Small intestine (tissue), 7 donors: ENCODE results near the gene CYFIP1. TPM values are rescaled to one million over a fixed set of nuclear protein-coding genes. Genes with fewer than 3 reads are reported as not detected.
"Not testable (repeated sequence)": the region's sequence is repeated elsewhere in the genome, so short reads cannot be mapped to it uniquely, and the experiment has no call there.

Experiments used
- DNase-seq, 2 donors: peaks; one replicate each; pipeline versions ENCODE4 v3.0.0 to v3.0.0-alpha.2; 2013
- FAIRE-seq: peaks from 2 replicates; lab custom pipeline; 2012; peaks lifted over from hg19 to GRCh38; lab: Jason Lieb, UNC
- H3K27ac ChIP-seq, 3 donors: one replicate each; pipeline ENCODE4 v1.5.1; 2013; ENCODE audit warnings: low read length in 2 of 3, mild to moderate bottlenecking in 2 of 3, control low read depth in 1 of 3, inconsistent platforms in 1 of 3, low read depth in 1 of 3, moderate library complexity in 1 of 3
- H3K27me3 ChIP-seq, 3 donors: one replicate each; pipeline ENCODE4 v1.6.1; 2013; ENCODE audit warnings: low read length in 3 of 3, inconsistent platforms in 1 of 3; ENCODE audit not compliant: control insufficient read depth in 3 of 3, insufficient read depth in 3 of 3
- H3K36me3 ChIP-seq, 3 donors: one replicate each; pipeline ENCODE4 v1.6.1; 2013; ENCODE audit warnings: low read length in 3 of 3, inconsistent platforms in 1 of 3, low read depth in 1 of 3, mild to moderate bottlenecking in 1 of 3, moderate library complexity in 1 of 3; ENCODE audit not compliant: control insufficient read depth in 3 of 3, insufficient read depth in 2 of 3
- H3K4me1 ChIP-seq, 3 donors: one replicate each; pipeline ENCODE4 v1.6.1; 2013; ENCODE audit warnings: low read length in 2 of 3, inconsistent platforms in 1 of 3, low read depth in 1 of 3, mild to moderate bottlenecking in 1 of 3, moderate library complexity in 1 of 3; ENCODE audit not compliant: control insufficient read depth in 3 of 3, insufficient read depth in 2 of 3
- H3K4me3 ChIP-seq, 3 donors: one replicate each; pipeline ENCODE4 v1.5.1; 2013; ENCODE audit warnings: low read length in 3 of 3, control low read depth in 1 of 3, inconsistent platforms in 1 of 3, low read depth in 1 of 3, mild to moderate bottlenecking in 1 of 3, moderate library complexity in 1 of 3
- H3K9me3 ChIP-seq, 2 donors: one replicate each; pipeline ENCODE4 v1.6.1; 2013; ENCODE audit warnings: low read depth in 1 of 2, low read length in 1 of 2; ENCODE audit not compliant: control insufficient read depth in 2 of 2, insufficient read depth in 1 of 2
- whole genome bisulfite sequencing, 3 donors: extraction: QIAGEN DNeasy Blood & Tissue Kit; methylation state at CpG; one replicate each; pipeline ENCODE4 v1.1.7; 2013; 5-methylcytosine and 5-hydroxymethylcytosine counted together
- polyA plus RNA-seq, 4 donors: library from polyadenylated mRNA; stranded (reverse) in 3 of 4; unstranded in 1 of 4; fragments of 200-250 nt in 3 of 4; fragments of 120-200 nt in 1 of 4; gene quantifications; one replicate each; pipeline versions ENCODE4 v1.2.1 to v1.2.3, GENCODE V29; 2013
- donor health status: healthy with polysubstance abuse.
- donor health status: control.
- donor health status: control.
- donor health status: Bipolar disorder and iron deficiency.
- donor health status: healthy.

CYFIP1 gene
- polyA plus RNA-seq, 4 donors = 35.9 to 93.9 (median 51.8) TPM

- Histone ChIP-seq H3K27ac (no peak overlapping the region), H3K9me3 (no peaks in the 10 kb centered on the region), H3K4me3 (no peak overlapping the region), H3K36me3 (peaks cover 2 to 19% (median 4%) of the 10 kb centered on the region in 3 donors), H3K27me3 (no peaks in the 10 kb centered on the region), H3K4me1 (no peaks in the 10 kb centered on the region)
- DNase-seq = no peak
- no peak for FAIRE-seq
- 94 to 96% (median 94%) methylated on average over 7 of the region's 7 CpGs for WGBS, 3 donors
Measured at GRCh38 chr15:22995795-22996194, 15.6 kb upstream of the CYFIP1 start.

DNA sequence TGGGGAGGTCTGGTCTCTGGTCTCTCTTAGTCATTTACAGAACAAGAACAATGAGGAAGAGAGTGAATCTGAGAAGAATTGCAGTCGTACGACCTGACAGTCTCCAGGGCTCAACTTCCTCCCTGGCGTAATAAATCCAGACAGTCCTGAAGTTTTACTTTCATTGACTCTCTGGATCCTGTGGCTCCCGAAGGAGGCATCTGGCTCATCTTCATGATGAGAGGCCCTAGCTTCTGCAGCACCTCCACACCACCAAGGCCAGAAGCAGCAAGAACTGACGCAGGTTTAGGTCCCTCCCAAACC is 11.8 kb upstream of the CYFIP1 start:
- Histone ChIP-seq H3K27me3 (no peaks in the 10 kb centered on the region), H3K27ac (no peak overlapping the region), H3K9me3 (no peaks in the 10 kb centered on the region), H3K4me1 (no peaks in the 10 kb centered on the region), H3K36me3 (peaks cover 0 to 13% (median 2%) of the 10 kb centered on the region in 3 donors), H3K4me3 (no peak overlapping the region)
- no peak for DNase-seq
- no peak for FAIRE-seq
- 60 to 72% (median 65%) methylated on average over 5 of the region's 5 CpGs for WGBS, 3 donors

DNA sequence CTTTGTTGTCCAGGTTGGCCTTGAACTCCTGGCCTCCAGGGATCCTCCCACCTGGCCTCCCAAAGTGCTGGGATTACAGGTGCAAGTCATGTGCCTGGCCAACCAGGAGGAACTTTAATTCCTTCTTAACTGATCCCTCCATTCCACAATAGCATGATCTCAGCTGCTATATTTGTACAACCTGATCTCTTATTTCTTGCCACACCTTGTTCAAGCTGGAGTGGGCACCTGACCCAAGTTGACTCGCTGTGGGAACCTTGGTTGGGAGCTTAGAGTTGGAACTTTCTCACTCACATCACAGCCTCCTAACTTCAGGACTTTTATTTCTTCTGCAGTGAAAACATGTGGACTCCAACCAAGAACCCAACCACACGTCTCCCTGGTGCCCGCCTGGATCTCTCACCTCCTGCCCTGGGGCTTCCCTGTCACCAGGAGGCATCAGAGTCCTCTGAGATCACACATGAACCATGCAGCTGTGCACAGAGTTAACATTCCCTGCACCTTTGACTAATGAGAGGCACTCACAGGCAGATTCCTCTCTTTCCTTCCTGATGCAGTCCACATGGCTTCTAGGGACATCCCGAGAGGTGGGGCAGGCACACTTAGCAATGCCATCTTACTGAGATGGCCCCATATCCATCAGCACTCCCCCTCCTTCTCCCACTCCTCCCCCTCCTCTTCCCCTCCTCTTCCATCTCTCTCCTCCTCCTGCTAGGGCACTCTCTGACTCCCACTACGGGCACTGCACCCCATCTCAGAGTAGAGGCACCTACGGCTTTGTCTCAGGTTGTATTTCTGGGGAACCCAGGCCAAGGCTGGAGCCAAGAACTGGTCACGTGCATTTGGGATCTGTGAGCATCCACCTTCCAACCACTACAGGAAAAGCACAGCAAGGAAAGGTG is 9.7 kb upstream of the CYFIP1 start:
- DNase-seq (no peak), FAIRE-seq (no peak)
- Histone ChIP-seq H3K27me3 (no peaks in the 10 kb centered on the region), H3K9me3 (no peaks in the 10 kb centered on the region), H3K4me1 (no peaks in the 10 kb centered on the region), H3K36me3 (peaks cover 0 to 6% (median 2%) of the 10 kb centered on the region in 3 donors), H3K4me3 (no peak overlapping the region), H3K27ac (no peak overlapping the region)
- 70 to 82% (median 71%) methylated on average over 7 of the region's 7 CpGs for WGBS, 3 donors

- no peaks in the 10 kb centered on the region for H3K4me1 ChIP-seq
- no peak overlapping the region for H3K27ac ChIP-seq
- FAIRE-seq (no peak), DNase-seq (no peak)
- H3K36me3 ChIP-seq = peaks cover 0 to 2% (median 0%) of the 10 kb centered on the region in 3 donors
- 87 to 92% (median 91%) methylated on average over 7 of the region's 7 CpGs for WGBS, 3 donors
- no peak overlapping the region for H3K4me3 ChIP-seq
- no peaks in the 10 kb centered on the region for H3K27me3 ChIP-seq
- H3K9me3 ChIP-seq = no peaks in the 10 kb centered on the region
Measured at GRCh38 chr15:22988811-22989210, 8.6 kb upstream of the CYFIP1 start.

- H3K27me3 ChIP-seq, H3K4me3 ChIP-seq, H3K27ac ChIP-seq, H3K9me3 ChIP-seq, DNase-seq, H3K4me1 ChIP-seq, H3K36me3 ChIP-seq, FAIRE-seq: not testable (repeated sequence)
- WGBS, 3 donors = 86 to 88% (median 87%) methylated on average over 11 of the region's 11 CpGs
Measured at GRCh38 chr15:22981931-22982330, 1.8 kb upstream of the CYFIP1 start.

DNA sequence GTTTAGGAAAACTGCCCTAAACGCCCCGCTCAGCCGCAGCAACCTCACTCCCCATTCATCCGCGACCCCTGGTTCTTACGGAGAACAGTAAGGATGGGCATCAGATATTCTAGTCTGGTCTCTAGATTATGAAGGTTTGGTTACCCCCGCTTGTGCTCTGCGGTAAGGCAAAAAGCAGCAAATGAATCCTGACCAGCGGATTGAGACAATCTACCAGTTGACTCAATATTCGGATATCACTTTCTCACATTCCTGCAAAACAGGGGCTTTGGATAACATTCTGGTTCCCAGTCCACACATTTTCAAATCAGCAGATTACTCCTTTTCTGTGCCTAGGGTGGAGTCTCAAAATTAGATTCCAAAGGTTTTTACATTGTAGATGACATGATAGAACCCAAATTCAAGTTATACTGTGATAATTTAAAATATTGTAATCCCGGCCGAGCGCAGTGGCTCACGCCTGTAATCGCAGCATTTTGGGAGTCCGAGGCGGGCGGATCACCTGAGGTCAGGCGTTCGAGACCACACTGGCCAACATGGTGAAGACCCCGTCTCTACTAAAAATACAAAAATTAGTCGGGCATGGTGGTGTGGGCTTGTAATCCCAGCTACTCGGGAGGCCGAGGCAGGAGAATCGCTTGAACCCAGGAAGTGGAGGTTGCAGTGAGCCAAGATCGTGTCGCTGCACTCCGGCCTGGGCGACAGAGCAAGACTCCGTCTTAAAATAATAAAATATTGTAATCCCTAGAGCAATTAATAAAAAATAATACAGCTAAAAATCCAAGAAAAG is 1.1 kb upstream of the CYFIP1 start:
- no peak for DNase-seq
- Histone ChIP-seq H3K27ac (peak overlapping the region in 2 of 3 donors; percentile 0 to 92), H3K4me3 (peak overlapping the region; percentile 69 to 97 (median 84)), H3K27me3 (no peaks in the 10 kb centered on the region), H3K9me3 (no peaks in the 10 kb centered on the region), H3K4me1 (peaks cover 2 to 4% (median 3%) of the 10 kb centered on the region in 3 donors), H3K36me3 (no peaks in the 10 kb centered on the region)
- no peak for FAIRE-seq
- WGBS, 3 donors = 64 to 69% (median 65%) methylated on average over 30 of the region's 30 CpGs

GRCh38 chr15:22979238-22980188 is 655 bp downstream of the CYFIP1 start:
- Histone ChIP-seq H3K9me3 (no peaks in the 10 kb centered on the region), H3K36me3 (no peaks in the 10 kb centered on the region), H3K27ac (peak overlapping the region; percentile 53 to 92 (median 77)), H3K4me1 (peaks cover 2 to 4% (median 3%) of the 10 kb centered on the region in 3 donors), H3K27me3 (no peaks in the 10 kb centered on the region), H3K4me3 (peak overlapping the region; percentile 69 to 97 (median 84))
- DNase-seq (peak; percentile 80 to 87), FAIRE-seq (no peak)
- WGBS, 3 donors = 1% methylated on average over 75 to 88 of the region's 88 CpGs
